Stimulated activated CD4-positive, alpha-beta T cell treated with anti-CD3 and anti-CD28 coated beads, Interleukin-15, amount 100 ng/mL, for 1 hour (primary cell): ENCODE measurements around the gene C6orf136.

Experiments
- DNase-seq, 2 donors: peaks; one replicate each; pipeline ENCODE4 v3.0.0-alpha.2; 2020; ENCODE audit warnings: low read depth in 1 of 2, low spot score in 1 of 2

The C6orf136 gene

DNA sequence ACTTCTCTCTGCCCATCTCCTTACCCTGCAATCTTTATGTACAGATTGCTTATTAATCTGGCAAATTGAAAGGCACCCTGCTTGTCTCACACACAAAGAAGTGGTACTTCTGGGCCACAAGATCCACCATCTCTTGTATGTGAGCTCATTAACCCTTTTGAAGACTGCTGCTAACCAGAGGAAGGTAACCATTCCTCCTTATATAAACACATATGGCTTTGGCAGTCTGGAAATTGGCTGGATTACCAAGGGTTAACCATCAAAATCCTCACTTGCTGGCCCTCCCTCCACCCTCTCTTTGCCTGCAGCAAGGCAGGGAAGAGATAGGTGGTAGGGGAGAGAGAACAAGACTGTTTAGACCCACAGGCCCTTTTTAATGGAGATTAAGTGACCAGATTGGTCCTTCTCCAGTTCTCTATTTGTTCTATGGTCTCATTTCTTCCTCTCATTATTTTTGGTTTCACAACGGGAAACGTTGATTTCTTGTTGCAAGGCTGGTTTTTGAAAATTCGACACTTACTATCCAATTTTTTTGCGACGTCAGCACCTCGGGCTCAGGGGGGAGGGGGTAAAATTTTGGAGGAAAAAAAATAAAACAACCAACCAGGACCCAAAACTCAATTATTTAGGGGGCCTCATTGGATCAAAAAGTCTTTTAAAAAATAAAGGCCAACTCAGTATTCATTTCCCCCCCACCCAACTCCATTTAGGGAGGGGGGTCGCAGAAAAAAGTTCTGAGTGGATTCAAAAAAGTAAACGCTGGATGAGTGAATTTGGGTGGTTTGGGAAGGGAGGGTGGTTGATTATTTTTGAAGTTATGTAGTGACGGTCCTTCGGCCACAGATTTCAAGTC lies 30.7 kb upstream of the C6orf136 start:
- DNase-seq: no peak

DNA sequence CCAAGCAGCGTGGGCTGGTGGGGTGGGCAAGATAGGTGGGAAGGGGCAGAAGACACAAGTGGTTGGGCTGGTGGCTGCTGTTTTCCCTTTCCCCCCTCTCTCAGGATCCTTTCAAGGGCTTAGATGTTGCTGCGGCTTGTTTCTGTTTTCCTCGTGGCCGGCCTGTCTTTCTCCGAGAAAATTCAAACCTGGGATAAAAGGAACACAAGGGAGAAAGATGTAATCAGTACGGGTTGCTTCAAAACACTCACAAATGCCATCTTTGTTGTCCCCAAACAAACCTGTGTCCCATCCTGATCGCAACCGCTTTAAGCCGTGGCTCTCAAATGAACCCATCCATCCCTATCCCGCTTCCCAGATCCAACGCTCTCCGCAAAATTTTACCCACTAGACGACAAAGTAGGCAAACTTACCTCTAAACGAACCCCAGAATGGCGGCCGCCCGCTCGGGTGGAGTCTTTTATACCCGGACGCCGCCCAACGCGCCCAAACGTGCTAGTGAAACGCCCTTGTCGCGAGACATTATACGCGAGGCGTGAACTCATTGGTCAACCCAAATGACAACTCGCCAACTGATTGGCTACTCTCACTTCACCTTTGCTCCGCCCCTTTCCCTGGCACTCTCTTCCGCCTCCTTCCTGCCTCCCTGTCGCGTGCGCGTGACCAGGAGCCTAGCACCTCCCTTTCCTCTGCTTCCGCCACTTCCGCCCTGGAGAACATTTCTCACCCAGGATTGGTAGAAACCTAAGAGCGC lies 29.9 kb upstream of the C6orf136 start, which contains the start of gene PPP1R10:
TSS of gene PPP1R10 (minus strand) at position 433 of the 754 bp plus-strand sequence. CDS start 7,299 bp downstream, outside the sequence.
- peak; percentile 90 to 97 for DNase-seq

DNA sequence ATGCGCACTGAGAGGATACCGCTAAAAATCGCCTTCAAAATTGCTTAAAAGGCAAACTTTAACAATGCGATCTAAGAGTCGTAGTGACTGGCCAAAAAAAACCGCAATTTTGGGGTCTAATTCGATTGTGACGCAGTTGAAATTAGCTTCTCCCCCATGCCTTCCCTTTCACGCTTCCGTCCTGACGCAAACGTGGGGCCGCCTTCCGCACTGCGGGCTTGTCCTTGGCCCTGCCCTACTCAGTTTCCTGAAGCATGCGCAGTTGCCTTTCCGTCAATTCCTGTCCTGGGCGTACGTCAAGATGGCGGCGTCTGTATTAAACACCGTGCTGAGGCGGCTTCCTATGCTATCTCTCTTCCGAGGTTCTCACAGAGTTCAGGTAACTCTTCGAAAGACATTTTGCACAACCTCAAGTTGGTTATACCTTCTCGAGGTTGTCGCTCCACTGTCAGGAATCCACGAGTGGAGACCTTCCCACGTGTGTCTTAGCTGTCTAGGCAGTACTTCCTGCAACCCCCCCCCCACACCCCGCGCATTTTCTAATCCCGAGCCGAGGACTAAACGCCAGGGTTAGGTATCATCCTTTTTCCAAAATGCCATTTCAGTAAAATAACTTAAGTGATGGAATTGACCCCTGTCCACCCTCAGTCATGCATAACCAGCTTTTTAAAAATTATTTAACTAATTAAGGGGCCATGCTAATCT lies 29.2 kb upstream of the C6orf136 start, which contains the start of gene MRPS18B:
TSS of gene MRPS18B (plus strand) at position 276 of the 705 bp plus-strand sequence. CDS start at position 302, 26 bp downstream.
- DNase-seq: peak; percentile 88 to 95

DNA sequence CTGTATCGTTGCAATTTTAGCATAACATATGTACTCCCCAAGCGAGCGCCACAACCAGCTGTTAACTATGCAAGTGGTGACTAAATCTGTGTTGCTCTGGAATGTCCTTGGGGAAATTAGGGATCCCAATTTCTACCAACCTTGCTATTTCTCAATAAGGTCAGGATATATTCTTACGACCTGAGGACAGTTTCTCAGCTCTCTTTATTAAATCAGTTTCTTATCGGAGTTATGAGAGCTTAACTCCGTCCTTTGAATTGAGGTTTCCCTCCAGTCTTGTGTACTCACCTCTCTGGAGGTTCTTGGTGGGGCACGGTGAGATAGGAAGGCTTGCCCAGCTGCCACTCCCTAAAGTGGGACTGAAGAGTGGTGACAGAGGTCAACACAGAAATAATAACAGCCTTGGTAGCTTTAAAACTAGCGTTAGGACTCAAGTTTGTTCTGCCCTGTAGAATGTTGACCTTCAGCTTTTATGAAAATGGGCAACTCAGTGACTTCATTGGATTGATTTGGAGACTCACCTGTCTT lies 28.6 kb upstream of the C6orf136 start:
- no peak for DNase-seq

DNA sequence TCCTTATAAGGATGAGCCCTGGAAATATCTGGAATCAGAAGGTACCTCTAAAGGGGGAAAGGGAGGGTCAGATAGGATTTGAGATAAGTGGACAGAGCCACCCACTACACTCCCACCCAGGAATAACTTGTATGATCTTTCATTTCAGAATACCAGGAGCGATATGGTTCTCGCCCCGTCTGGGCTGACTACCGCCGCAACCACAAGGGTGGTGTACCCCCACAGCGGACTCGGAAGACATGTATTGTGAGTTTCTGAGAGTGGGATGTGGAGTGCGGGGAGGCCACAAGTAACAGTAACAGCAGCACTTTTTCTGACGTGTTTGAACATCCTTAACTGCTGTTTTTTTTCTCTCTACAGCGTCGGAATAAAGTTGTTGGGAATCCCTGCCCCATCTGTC lies 27.4 kb upstream of the C6orf136 start:
- DNase-seq: no peak

DNA sequence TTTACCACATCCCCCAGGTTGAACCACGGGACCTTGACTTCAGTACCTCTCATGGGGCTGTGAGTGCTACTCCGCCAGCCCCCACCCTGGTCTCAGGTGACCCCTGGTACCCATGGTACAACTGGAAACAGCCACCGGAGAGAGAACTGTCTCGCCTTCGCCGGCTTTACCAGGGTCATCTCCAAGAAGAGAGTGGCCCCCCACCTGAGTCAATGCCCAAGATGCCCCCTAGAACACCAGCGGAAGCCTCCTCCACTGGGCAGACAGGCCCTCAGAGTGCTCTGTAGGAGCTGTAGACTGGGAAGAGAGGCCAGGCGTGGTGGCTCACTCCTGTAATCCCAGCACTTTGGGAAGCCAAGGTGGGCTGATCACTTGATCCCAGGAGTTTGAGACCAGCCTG lies 21.4 kb upstream of the C6orf136 start:
- DNase-seq: no peak

DNA sequence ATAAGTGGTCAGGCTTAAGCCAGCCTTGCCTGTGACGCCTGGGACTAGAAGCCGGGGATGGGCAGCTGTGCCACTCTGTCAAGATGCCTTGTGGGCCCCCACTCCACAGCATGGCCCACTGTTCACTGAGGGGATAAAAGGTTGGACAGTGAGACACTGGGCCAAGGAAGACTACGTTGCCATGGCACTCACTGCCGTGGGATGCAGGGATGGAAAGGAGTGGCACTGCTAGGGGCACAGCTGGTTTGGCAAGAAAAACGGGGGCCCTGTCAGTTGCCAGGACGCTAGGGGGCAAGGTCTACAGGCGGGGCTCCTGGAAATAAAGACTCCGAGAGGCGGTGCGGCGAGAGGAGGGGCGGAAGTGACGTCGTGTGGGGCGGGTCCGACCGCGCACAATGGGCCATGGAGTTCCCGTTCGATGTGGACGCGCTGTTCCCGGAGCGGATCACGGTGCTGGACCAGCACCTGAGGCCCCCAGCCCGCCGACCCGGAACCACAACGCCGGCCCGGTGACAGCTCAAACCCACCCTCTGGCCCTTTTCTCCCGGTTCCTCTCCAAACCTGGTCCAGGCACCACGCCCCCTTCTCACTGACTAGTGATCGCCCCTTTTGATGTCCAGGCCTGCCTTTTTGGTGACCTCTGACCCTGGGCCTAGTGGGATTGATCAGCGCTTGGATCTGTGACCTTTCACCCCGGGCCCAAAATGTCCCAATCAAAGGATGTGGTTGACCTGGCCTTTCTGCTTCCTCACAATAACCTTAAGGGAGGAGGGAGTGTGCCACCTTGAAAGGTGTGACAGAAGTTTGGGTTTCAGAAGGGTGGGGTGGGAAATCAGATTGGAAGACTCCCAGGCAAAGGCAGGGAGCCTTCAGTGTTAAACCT lies 20.2 kb upstream of the C6orf136 start, which contains the start of gene ATAT1:
TSS of gene ATAT1 (plus strand) at position 391 of the 883 bp plus-strand sequence.
- DNase-seq: peak; percentile 73 to 82

DNA sequence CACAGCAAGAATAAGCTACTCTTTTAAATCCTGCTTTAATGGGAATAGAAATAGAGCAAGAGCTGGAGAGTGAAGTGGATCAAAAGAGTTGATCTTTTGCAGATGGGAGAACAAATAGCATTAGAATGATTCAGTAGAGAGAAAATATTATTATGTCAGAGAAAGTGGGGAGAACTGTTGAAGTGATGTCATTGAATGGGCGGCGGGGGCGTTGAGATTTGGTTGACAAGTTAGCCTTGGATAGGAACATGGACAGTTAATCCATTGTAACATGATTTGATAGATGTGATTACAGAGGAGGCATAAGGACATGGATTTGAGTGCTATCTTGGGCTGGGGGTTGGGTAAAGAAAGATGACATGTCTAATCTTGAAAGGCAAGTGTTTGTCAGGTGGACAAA lies 11.1 kb upstream of the C6orf136 start:
- DNase-seq: no peak

DNA sequence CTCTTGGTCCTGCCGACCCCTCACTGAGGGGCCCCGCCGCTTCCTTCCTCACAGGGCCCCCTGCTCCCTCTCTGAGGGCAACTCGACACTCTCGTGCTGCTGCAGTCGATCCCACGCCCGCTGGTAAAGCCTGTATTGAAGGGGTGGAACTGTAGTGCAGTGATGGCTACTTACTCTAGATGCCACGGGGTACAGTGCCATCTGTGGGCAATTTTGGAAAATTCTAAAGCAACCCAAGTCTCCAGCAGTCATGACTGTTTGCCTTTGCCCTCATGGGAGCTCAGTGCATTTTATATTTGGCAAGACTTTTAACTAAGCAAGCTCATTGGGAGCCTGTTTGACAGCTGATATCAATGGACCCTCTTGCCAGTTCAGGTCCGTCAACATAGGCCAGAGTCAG lies 6.5 kb upstream of the C6orf136 start:
- DNase-seq: no peak

DNA sequence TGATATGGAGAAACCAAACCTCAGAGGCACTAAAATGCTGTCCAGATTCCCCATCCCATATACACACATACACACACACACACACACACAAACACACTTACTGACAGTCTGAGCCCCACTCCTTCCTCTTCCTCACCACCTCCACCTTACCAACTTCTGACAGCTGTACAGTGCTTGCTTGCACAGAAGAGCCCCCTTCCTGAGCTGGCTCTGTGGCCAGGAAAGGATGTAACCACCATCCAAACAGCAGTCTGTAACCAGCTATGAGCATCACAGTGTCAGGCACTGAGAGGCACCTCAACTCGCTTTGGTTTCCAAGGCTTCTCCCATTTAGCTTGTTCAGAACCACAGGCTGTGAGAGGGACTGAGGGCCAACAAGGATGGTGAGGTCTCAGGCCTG lies 5.9 kb upstream of the C6orf136 start:
- no peak for DNase-seq

DNA sequence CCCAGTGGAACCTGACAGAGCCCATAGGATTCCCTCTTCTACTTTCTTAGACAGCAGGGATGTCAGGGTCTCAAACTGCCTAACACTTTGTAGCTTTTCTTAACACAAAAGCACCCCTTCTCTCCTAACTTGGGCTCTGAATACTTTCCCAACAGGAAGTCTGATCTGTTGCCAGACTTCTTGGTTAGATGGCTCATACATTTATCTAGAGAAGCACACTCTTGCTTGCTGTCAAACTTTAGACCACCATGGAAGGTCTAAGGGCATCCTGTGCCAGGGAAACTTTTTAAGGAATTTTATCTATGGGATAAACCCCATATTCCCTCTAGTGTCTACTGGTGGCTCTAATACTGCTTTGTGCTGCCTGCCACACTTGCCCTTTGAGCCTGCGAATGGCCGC lies 3.3 kb upstream of the C6orf136 start:
- DNase-seq: no peak

DNA sequence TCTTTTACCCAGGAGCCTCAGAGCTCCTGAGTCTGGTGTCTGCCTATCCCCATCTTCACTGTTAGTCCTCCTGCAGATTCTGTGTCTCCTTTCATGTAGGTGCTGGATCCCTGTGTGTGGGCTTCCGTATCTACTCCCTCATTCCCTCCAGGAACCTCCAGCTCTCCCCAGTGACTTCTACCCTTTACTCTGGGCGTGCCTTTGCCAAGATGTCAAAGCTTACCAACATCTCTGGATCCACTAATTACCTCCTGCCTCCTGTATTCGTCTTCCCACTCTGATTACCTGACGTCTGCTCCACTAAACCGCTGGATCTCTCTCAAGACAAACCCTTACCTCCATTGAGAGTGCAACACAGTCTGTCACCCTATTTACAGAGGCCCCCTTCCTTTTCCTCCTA lies 2.2 kb upstream of the C6orf136 start:
- no peak for DNase-seq

DNA sequence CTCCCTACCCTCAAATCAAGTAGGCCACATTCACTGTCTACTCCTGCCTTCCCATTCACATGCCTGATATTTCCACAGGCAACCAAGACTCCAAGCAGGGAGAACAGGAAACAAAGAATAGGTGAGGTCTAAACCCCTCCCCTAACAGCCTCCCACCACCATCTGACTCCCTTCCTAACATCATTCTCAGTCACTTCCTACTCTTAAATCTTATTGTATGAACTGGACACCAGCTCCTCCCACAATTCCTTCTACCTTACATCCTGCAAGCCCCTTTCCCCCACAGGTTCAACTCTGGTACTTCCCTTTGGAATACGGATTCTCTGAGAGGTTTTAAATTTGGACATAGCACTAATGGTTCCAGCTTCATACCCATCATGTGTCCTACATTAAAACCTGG lies 944 bp upstream of the C6orf136 start:
- no peak for DNase-seq

DNA sequence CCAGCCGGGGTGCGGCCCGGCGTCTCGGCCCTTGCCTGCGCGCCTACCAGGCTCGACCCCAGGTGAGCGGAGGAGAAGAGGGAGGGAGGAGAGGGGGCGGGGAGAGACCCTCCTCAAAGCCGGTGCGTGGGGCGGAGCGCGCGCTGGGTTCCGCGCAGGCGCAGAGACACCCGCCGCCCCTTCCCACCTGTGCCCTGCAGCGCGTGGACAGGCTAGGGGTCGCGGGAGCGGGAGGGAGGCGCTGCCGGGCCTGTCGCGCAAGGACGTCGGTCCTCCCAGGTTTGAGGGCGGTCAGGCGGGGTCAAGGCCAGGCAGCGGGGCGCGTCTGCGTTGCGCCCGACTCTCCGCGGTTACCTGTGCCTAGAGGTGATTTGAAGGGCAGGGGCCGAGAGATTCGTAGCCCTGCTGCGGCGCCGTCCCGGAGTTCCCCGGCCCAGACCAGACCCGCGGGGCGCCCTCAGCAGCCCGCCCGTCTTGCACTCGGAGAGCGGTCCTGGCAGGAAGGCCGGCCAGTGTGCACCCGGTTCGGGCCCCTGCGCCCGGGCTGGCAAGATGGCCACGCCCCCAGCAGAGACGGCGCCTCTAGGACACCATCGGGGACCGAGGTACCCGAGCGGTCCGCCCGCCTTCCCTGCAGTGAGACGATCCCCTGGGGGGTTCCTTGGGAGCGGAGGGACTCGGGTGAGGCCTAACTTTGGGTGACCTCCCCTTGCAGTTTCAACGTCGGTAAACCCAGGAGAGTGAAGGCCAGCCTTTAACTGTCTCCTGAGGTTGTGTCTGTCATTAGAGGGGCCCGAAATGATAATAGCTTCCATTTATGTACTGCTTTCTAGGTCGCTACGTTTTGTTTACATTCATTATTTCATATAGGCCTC lies 546 bp downstream of the C6orf136 start:
- peak; percentile 50 to 67 for DNase-seq

DNA sequence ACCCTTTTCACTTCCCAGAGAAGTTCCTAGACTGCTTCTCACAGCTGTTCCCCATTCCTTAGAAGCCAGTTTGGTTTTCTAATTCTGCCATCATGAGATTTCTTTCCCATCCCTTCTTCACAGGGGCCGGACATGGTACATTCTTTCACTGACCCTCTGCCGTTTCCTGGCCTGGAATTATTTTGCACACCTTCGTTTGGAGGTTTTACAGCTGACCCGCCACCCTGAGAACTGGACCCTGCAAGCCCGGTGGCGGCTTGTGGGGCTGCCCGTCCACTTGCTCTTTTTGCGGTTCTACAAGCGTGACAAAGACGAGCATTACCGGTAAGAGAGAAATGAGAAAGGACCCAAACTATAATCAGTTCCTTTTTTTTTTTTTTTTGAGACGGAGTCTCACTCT lies 4.2 kb downstream of the C6orf136 start:
- no peak for DNase-seq

DNA sequence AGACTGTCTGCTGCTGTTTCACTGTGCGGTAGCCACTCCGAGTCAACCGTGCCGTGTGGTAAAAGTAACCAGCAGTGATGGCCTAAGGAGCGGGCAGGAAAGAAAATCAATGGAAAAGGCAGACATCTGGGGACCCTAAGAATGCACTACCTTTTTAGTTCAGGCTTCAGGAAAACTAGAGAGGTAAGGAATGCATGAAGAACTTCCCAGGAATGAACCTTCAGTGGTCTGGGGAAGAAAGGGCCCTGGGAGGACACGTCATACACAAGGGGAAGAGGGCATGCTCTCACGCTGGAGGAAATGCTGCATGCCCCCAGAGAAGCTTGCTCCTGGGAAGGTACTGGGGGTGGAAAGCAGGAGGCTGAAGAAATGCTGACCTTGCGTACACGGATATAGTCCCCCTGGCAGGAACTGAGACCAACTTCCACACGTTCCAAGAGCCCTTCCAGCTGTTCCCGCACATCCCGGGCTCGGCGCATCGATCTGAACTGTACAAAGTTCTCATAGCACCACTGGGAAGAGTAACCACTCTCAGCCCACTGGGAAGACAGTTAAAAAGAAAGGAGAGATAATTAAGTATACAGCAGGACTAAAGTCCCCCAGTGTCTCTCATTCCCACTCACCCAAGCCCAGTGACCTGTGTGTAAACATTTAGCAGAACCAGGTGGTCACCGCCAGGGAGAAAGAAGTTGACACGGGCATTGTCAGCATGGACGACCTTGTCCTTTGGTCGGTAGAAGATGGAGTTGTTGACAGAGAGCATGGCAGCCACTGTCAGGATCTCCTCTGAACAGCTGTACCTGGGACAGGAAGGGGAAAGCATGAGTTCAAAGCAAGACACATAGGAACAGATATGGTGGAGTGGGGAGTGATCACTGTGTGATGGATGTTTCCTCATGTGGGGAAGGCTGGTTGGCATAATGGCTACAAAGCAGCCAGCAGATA lies 8.1 kb downstream of the C6orf136 start:
- DNase-seq: no peak

DNA sequence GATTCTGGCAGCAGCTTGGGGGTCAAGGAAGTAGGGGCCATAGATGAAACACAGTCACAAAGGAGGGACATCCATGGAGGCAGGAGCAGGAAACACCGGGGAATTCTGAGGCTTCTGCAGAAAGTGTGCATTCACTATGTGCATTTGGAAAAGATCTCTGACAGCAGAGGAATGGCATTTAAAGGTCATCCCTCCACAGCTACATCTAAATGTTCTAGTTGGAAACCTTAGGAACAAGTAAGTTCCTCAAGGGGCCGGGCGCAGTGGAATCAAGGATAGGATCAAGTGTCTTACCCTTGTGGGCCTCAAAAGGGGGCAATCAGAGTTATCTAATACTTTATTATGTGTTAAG lies 8.8 kb downstream of the C6orf136 start:
- no peak for DNase-seq

DNA sequence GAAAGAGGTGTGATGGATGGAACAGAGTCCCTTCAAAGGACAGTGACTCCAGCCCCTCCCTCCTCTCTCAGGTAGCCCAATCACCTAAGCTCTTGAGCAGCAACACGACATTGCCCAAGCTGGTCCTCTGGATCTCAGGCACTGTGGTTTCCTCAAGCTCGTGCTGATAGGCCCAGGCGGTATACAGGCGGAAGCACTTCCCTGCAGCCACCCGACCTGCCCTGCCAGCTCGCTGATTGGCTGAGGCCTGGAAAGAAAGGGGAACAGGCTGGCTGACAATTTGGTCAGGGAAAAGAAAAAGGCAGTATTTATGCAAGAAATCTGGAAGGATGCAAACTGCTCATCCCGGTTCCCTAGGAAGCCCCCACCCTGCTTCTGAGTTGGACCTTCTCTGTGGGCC lies 9.6 kb downstream of the C6orf136 start:
- no peak for DNase-seq
